Measurements from ENCODE around the gene EIF5B.
A peak's percentile ranks its signal among the peaks of the same experiment; 100 is the strongest.

Gene EIF5B

GRCh38 chr2:99414566-99414965, 77.4 kb downstream of the EIF5B start:
- DNase-seq (ENCODE audit: low spot score): no peak

- no peak for DNase-seq (ENCODE audit: low spot score)
Measured at GRCh38 chr2:99417396-99417795, 80.2 kb downstream of the EIF5B start.

- no peak for DNase-seq (ENCODE audit: low spot score)
Measured at GRCh38 chr2:99420031-99420430, 82.8 kb downstream of the EIF5B start.

- no peak for DNase-seq (ENCODE audit: low spot score)
Measured at GRCh38 chr2:99420751-99421299, 83.6 kb downstream of the EIF5B start.

- DNase-seq (ENCODE audit: low spot score): no peak
Measured at GRCh38 chr2:99421469-99421868, 84.3 kb downstream of the EIF5B start.

- no peak for DNase-seq (ENCODE audit: low spot score)
Measured at GRCh38 chr2:99422599-99422998, 85.4 kb downstream of the EIF5B start.

- no peak for DNase-seq (ENCODE audit: low spot score)
Measured at GRCh38 chr2:99424371-99424770, 87.2 kb downstream of the EIF5B start.

- no peak for DNase-seq (ENCODE audit: low spot score)
Measured at GRCh38 chr2:99425022-99425421, 87.8 kb downstream of the EIF5B start.

- DNase-seq (ENCODE audit: low spot score): no peak
Measured at GRCh38 chr2:99430614-99431291, 93.6 kb downstream of the EIF5B start.

- DNase-seq (ENCODE audit: low spot score): no peak
Measured at GRCh38 chr2:99431587-99432275, 94.5 kb downstream of the EIF5B start.

GRCh38 chr2:99433340-99433739, 96.2 kb downstream of the EIF5B start:
- no peak for DNase-seq (ENCODE audit: low spot score)

- no peak for DNase-seq (ENCODE audit: low spot score)
Measured at GRCh38 chr2:99436874-99437273, 99.7 kb downstream of the EIF5B start.

- no peak for DNase-seq (ENCODE audit: low spot score)
Measured at GRCh38 chr2:99439971-99440505, 102.8 kb downstream of the EIF5B start.

GRCh38 chr2:99442837-99443236, 105.6 kb downstream of the EIF5B start:
- no peak for DNase-seq (ENCODE audit: low spot score)

GRCh38 chr2:99444222-99444621, 107.0 kb downstream of the EIF5B start:
- no peak for DNase-seq (ENCODE audit: low spot score)

- no peak for DNase-seq (ENCODE audit: low spot score)
Measured at GRCh38 chr2:99445065-99445464, 107.9 kb downstream of the EIF5B start.

- peak; percentile 17 for DNase-seq (ENCODE audit: low spot score)
Measured at GRCh38 chr2:99448556-99448955, 111.4 kb downstream of the EIF5B start.

GRCh38 chr2:99450199-99450598, 113.0 kb downstream of the EIF5B start:
- no peak for DNase-seq (ENCODE audit: low spot score)

Data from SW480 (cell line).